Astrocyte (in vitro differentiated cells and primary cell): ENCODE data around the gene CNTNAP1.

Experiments
- EZH2 ChIP-seq: IDR thresholded peaks from 2 replicates; pipeline ENCODE4 v1.6.1; 2012; ENCODE audit warnings: mild to moderate bottlenecking, low read length, inconsistent platforms; ENCODE audit not compliant: insufficient read depth
- TF ChIP-seq, protein P1 (sequence below): IDR thresholded peaks from 2 replicates; pipeline ENCODE4 v1.5.1; 2011; ENCODE audit warnings: low read depth, mild to moderate bottlenecking, inconsistent platforms, low read length, moderate library complexity; ENCODE audit not compliant: insufficient read depth

DNA sequence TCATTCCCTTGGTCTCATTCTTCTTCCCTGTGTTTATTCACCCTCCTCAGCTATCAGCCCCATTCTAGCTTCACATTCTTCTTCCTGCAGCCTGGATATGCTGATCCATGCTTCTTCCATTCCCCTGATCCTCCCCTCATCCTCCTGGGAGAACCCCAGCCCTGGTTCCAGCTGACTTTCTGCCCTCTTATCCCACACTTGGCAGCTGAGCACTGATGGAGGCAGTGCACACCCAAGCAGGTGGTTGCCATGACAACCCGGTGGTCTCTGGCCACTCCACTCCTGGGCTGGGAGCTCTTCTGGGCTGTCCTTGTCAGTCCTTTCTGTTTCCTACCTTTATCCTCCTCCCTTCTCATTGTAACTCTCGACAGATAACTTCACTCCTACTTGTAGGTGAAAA, 40.0 kb upstream of the CNTNAP1 start:
- TF ChIP-seq, protein P1, sequence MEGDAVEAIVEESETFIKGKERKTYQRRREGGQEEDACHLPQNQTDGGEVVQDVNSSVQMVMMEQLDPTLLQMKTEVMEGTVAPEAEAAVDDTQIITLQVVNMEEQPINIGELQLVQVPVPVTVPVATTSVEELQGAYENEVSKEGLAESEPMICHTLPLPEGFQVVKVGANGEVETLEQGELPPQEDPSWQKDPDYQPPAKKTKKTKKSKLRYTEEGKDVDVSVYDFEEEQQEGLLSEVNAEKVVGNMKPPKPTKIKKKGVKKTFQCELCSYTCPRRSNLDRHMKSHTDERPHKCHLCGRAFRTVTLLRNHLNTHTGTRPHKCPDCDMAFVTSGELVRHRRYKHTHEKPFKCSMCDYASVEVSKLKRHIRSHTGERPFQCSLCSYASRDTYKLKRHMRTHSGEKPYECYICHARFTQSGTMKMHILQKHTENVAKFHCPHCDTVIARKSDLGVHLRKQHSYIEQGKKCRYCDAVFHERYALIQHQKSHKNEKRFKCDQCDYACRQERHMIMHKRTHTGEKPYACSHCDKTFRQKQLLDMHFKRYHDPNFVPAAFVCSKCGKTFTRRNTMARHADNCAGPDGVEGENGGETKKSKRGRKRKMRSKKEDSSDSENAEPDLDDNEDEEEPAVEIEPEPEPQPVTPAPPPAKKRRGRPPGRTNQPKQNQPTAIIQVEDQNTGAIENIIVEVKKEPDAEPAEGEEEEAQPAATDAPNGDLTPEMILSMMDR, result no peak
- TF ChIP-seq EZH2, result no peak
